H1 (cell line): Measurements from ENCODE around the gene MCF2L. TPM values are rescaled to one million over a fixed set of nuclear protein-coding genes. Genes with fewer than 3 reads are reported as not detected.
A peak's percentile ranks its signal among the peaks of the same experiment; 100 is the strongest.

Experiments used
- CTCF ChIA-PET: fragments of 300-600 bp; sonication (Branson Sonifier 250); formaldehyde crosslinking; loops from one replicate; lab custom pipeline; 2021; ENCODE audit not compliant: partially characterized antibody; lab: Charles Lee
- POLR2A ChIA-PET: fragments of 300-600 bp; sonication (Branson Sonifier 250); formaldehyde crosslinking; loops from one replicate; lab custom pipeline; 2021; ENCODE audit warnings: inconsistent platforms; ENCODE audit not compliant: partially characterized antibody; lab: Charles Lee
- DNase-seq, 2 experiments: peaks; one replicate each; pipeline versions ENCODE4 v3.0.0 to v3.0.0-alpha.2; 2010 to 2022; ENCODE audit warnings: low spot score in 2 of 2, low read depth in 1 of 2, mixed read lengths in 1 of 2
- FAIRE-seq: peaks from 2 replicates; lab custom pipeline; 2011; peaks lifted over from hg19 to GRCh38; lab: Jason Lieb, UNC
- H2AFZ ChIP-seq: 2 replicates; pipeline ENCODE4 v1.8.1; 2012; ENCODE audit warnings: low read length, inconsistent platforms
- H2AK5ac ChIP-seq: 2 replicates; pipeline ENCODE4 v1.6.1; 2013; ENCODE audit warnings: low read depth, low read length
- H2BK120ac ChIP-seq: replicated peaks from 2 replicates; pipeline ENCODE3; 2013; ENCODE audit warnings: low read depth, low read length, inconsistent platforms
- H2BK12ac ChIP-seq: 2 replicates; pipeline ENCODE4 v1.6.1; 2013; ENCODE audit warnings: low read depth, low read length
- H2BK15ac ChIP-seq: 2 replicates; pipeline ENCODE4 v1.6.1; 2013; ENCODE audit warnings: low read length
- H2BK20ac ChIP-seq: 2 replicates; pipeline ENCODE4 v1.6.1; 2013; ENCODE audit warnings: low read length
- H2BK5ac ChIP-seq: 2 replicates; pipeline ENCODE4 v1.6.1; 2013; ENCODE audit warnings: low read depth, low read length
- H3K14ac ChIP-seq: 2 replicates; pipeline ENCODE4 v1.6.1; 2013; ENCODE audit warnings: inconsistent platforms; ENCODE audit not compliant: insufficient read length
- H3K18ac ChIP-seq: 2 replicates; pipeline ENCODE4 v1.6.1; 2013; ENCODE audit warnings: low read length; ENCODE audit errors: extremely low read depth
- H3K23ac ChIP-seq: 2 replicates; pipeline ENCODE4 v1.6.1; 2013; ENCODE audit warnings: inconsistent platforms; ENCODE audit not compliant: insufficient read length
- H3K23me2 ChIP-seq: 2 replicates; pipeline ENCODE4 v1.6.1; 2013; ENCODE audit warnings: low read depth, low read length
- H3K27ac ChIP-seq: 2 replicates; pipeline ENCODE4 v1.6.1; 2011; ENCODE audit warnings: low read depth, low read length, inconsistent platforms
- H3K27me3 ChIP-seq, 4 experiments: replicated peaks in 1 of 4; 1 replicate in 1 of 4; 2 replicates in 3 of 4; pipeline versions ENCODE4 v1.6.1 to v1.8.1; 2011 to 2013; ENCODE audit warnings: low read length in 3 of 4, mild to moderate bottlenecking in 3 of 4, inconsistent platforms in 2 of 4, mixed read lengths in 2 of 4, moderate library complexity in 1 of 4; ENCODE audit not compliant: control insufficient read depth in 3 of 4, insufficient read depth in 3 of 4; ENCODE audit errors: extremely low read depth in 1 of 4
- H3K36me3 ChIP-seq, 4 experiments: 2 replicates each; pipeline versions ENCODE4 v1.6.1 to v1.8.1; 2011 to 2013; ENCODE audit warnings: mild to moderate bottlenecking in 4 of 4, low read length in 3 of 4, moderate library complexity in 2 of 4, control low read depth in 1 of 4, inconsistent platforms in 1 of 4; ENCODE audit not compliant: insufficient read depth in 4 of 4, control insufficient read depth in 2 of 4
- H3K4ac ChIP-seq: replicated peaks from 2 replicates; pipeline ENCODE3; 2013; ENCODE audit warnings: low read length, low read depth, mixed read lengths, inconsistent platforms; ENCODE audit not compliant: insufficient read length
- H3K4me1 ChIP-seq, 4 experiments: replicated peaks in 1 of 4; 1 replicate in 1 of 4; 2 replicates in 3 of 4; pipeline versions ENCODE4 v1.6.1 to v1.8.1; 2011 to 2013; ENCODE audit warnings: low read length in 3 of 4, inconsistent platforms in 2 of 4, mixed read lengths in 1 of 4; ENCODE audit not compliant: insufficient read depth in 4 of 4, control insufficient read depth in 3 of 4
- H3K4me2 ChIP-seq, 2 experiments: 2 replicates each; pipeline versions ENCODE4 v1.6.1 to v1.8.1; 2011 to 2013; ENCODE audit warnings: low read depth in 2 of 2, low read length in 2 of 2, control low read depth in 1 of 2, inconsistent platforms in 1 of 2, mild to moderate bottlenecking in 1 of 2; ENCODE audit not compliant: insufficient read depth in 1 of 2
- H3K4me3 ChIP-seq, 4 experiments: fragments of 200-600, 300-600 bp in 1 of 4; sonication (generic), shearing (Covaris generic), sonication (Bioruptor Twin) in 1 of 4; 2 replicates each; pipeline versions ENCODE4 v1.5.1 to v1.8.1; 2011 to 2016; ENCODE audit warnings: low read length in 4 of 4, low read depth in 3 of 4, control low read depth in 2 of 4, inconsistent platforms in 2 of 4, mild to moderate bottlenecking in 2 of 4, mixed read lengths in 1 of 4, moderate library complexity in 1 of 4; ENCODE audit not compliant: insufficient read depth in 2 of 4; ENCODE audit errors: extremely low read depth in 1 of 4
- H3K56ac ChIP-seq: replicated peaks from 2 replicates; pipeline ENCODE3; 2013; ENCODE audit warnings: low read depth, mild to moderate bottlenecking, mixed read lengths, low read length, inconsistent platforms; ENCODE audit not compliant: insufficient read length
- H3K79me1 ChIP-seq: 2 replicates; pipeline ENCODE4 v1.6.1; 2013; ENCODE audit warnings: low read depth, low read length, control low read depth
- H3K79me2 ChIP-seq, 2 experiments: 2 replicates each; pipeline versions ENCODE4 v1.6.1 to v1.8.1; 2012 to 2013; ENCODE audit warnings: low read length in 2 of 2, mild to moderate bottlenecking in 2 of 2, inconsistent platforms in 1 of 2; ENCODE audit not compliant: insufficient read depth in 2 of 2, control insufficient read depth in 1 of 2
- H3K9ac ChIP-seq, 4 experiments: replicated peaks in 1 of 4; 1 replicate in 1 of 4; 2 replicates in 3 of 4; pipeline versions ENCODE4 v1.6.1 to v1.8.1; 2011 to 2013; ENCODE audit warnings: low read depth in 3 of 4, low read length in 3 of 4, control low read depth in 2 of 4, mild to moderate bottlenecking in 2 of 4, moderate library complexity in 2 of 4, inconsistent platforms in 1 of 4; ENCODE audit errors: extremely low read depth in 1 of 4
- H3K9me3 ChIP-seq, 2 experiments: 2 replicates each; pipeline versions ENCODE4 v1.6.1 to v1.8.1; 2012 to 2013; ENCODE audit warnings: mild to moderate bottlenecking in 2 of 2, moderate library complexity in 2 of 2, control low read depth in 1 of 2, inconsistent platforms in 1 of 2, low read depth in 1 of 2, low read length in 1 of 2, mixed read lengths in 1 of 2; ENCODE audit not compliant: insufficient read depth in 2 of 2
- H4K20me1 ChIP-seq, 2 experiments: replicated peaks in 1 of 2; 2 replicates each; pipeline versions ENCODE3 to v1.8.1; 2011 to 2013; ENCODE audit warnings: inconsistent platforms in 2 of 2, low read length in 2 of 2, mild to moderate bottlenecking in 1 of 2; ENCODE audit not compliant: insufficient read depth in 2 of 2, control insufficient read depth in 1 of 2
- H4K5ac ChIP-seq: 2 replicates; pipeline ENCODE4 v1.6.1; 2013; ENCODE audit warnings: low read length, low read depth, mixed read lengths, inconsistent platforms; ENCODE audit not compliant: insufficient read length
- H4K8ac ChIP-seq: 2 replicates; pipeline ENCODE4 v1.8.0; 2013; ENCODE audit warnings: mild to moderate bottlenecking, moderate library complexity, low read length, inconsistent platforms; ENCODE audit not compliant: insufficient read depth; ENCODE audit errors: extremely low read depth
- H4K91ac ChIP-seq: replicated peaks from 2 replicates; pipeline ENCODE3; 2013; ENCODE audit warnings: low read length, mixed read lengths, inconsistent platforms; ENCODE audit not compliant: insufficient read length
- EGR1 ChIP-seq: IDR thresholded peaks from 2 replicates; pipeline ENCODE4 v1.6.1; 2011; ENCODE audit warnings: low read depth, low read length, borderline replicate concordance
- PHF8 ChIP-seq: fragments of 200-600 bp; sonication (generic); conservative IDR thresholded peaks from 2 replicates; pipeline ENCODE4 v1.7.1; 2012; ENCODE audit warnings: low read depth, mild to moderate bottlenecking, inconsistent platforms, low read length, moderate library complexity
- RBBP5 ChIP-seq: IDR thresholded peaks from 2 replicates; pipeline ENCODE4 v1.7.1; 2012; ENCODE audit warnings: low read depth, mild to moderate bottlenecking, inconsistent platforms, low read length, moderate library complexity, borderline replicate concordance
- RFX5 ChIP-seq: IDR thresholded peaks from 2 replicates; pipeline ENCODE4 v1.6.1; 2011; ENCODE audit warnings: low read depth, low read length, improper control_type of control experiment, borderline replicate concordance
- RXRA ChIP-seq: IDR thresholded peaks from 2 replicates; pipeline ENCODE4 v1.6.1; 2011; ENCODE audit warnings: low read depth, mild to moderate bottlenecking, low read length, moderate library complexity; ENCODE audit not compliant: insufficient read depth
- SIN3A ChIP-seq, 2 experiments: IDR thresholded peaks in 1 of 2; conservative IDR thresholded peaks in 1 of 2; 2 replicates each; pipeline ENCODE4 v1.6.1; 2011 to 2012; ENCODE audit warnings: low read length in 2 of 2, improper control_type of control experiment in 1 of 2, low read depth in 1 of 2, mild to moderate bottlenecking in 1 of 2
- TAF7 ChIP-seq: optimal IDR thresholded peaks from 2 replicates; pipeline ENCODE3; 2011; ENCODE audit warnings: low read depth, mild to moderate bottlenecking, inconsistent platforms, low read length, moderate library complexity, borderline replicate concordance
- TBP ChIP-seq: IDR thresholded peaks from 2 replicates; pipeline ENCODE4 v1.6.1; 2011; ENCODE audit warnings: low read depth, low read length, improper control_type of control experiment
- YY1 ChIP-seq: IDR thresholded peaks from 2 replicates; pipeline ENCODE4 v1.6.1; 2011; ENCODE audit warnings: low read depth, mild to moderate bottlenecking, low read length
- ZNF274 ChIP-seq: IDR thresholded peaks from 2 replicates; pipeline ENCODE4 v1.7.0; 2012; ENCODE audit warnings: low read length, borderline replicate concordance; ENCODE audit errors: extremely low read depth
- WGBS, 2 experiments: shearing (Covaris generic) in 1 of 2; methylation state at CpG; one replicate each; pipeline versions ENCODE4 v1.1.6 to v1.1.7; 2013 to 2015; ENCODE audit warnings: low lambda C conversion rate in 2 of 2, mixed read lengths in 2 of 2, inconsistent platforms in 1 of 2, low coverage in 1 of 2, missing lambda C conversion rate in 1 of 2; ENCODE audit not compliant: insufficient replicate concordance in 2 of 2, insufficient coverage in 1 of 2, insufficient read length in 1 of 2; ENCODE audit errors: extremely low coverage in 1 of 2, missing lambda C conversion rate in 1 of 2; 5-methylcytosine and 5-hydroxymethylcytosine counted together
- polyA plus RNA-seq, 7 experiments: library from polyadenylated mRNA; depleted of rRNA in 3 of 7; stranded (reverse) in 5 of 7; unstranded in 2 of 7; fragments of >200 nt in 5 of 7; fragments of 200-250 nt in 2 of 7; gene quantifications; 1 replicate in 5 of 7; 2 replicates in 1 of 7; 4 replicates in 1 of 7; pipeline versions ENCODE4 v1.2.1 to v1.2.3, GENCODE V29; 2011 to 2013; ENCODE audit warnings: missing spikeins in 2 of 7, mixed read lengths in 2 of 7
- total RNA-seq: library from RNA; stranded (reverse); fragmentation: NEBNext Ultra II Directional; extraction: Animal tissue kit (Norgen Biotek cat#: 25700); gene quantifications from 2 replicates; pipeline ENCODE4 v1.2.1, GENCODE V29; 2021
- TF ChIP-seq, protein P1 (sequence below): IDR thresholded peaks from 2 replicates; pipeline ENCODE4 v1.6.1; 2012; ENCODE audit warnings: inconsistent platforms

MCF2L gene
- total and polyA plus RNA-seq, 2 of the 8 experiments (the other 6 are each of a cell fraction or from before 2014, with no cell fraction given): 10.1 to 24.4 TPM

DNA sequence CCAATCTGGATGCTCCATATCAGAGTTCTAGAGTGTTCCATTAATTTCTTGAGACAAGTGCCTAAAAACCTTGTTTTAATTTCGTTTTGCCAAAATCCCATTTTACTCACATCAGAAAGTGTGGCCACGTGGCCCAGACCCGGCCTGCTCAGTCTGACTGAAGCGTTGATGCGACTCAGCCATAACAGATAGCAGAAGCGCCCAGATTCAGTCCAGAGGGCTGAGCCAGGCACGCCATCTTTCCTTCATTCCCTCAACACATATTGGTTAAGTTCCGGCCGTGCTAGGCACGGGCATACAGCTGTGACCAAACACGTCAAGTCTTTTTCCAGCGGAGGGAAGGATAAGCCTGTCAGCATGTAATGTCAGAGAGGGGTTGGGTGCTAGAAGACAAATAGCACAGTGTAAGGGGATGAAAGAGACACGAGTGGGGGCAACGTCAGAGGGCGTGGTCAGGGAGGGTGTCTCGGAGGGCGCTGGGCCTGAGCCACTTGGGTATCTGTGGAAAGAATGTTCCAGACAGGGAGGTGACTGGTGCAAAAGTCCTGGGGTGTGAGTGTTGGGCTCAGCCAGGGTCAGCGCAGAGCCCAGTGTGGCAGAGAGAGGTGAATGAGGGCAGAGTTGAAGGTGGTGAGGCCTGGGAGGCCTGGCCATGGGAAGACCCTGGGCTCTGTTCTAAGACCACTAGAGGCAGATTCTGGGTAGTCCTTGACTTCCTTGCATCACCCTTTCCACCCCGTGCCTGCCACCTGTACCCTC lies 156.7 kb downstream of the MCF2L start:
- Histone ChIP-seq H4K8ac (no peak overlapping the region), H3K36me3 (no peaks in the 10 kb centered on the region), H3K9me3 (no peaks in the 10 kb centered on the region), H2BK20ac (no peak overlapping the region), H2BK12ac (no peak overlapping the region), H2AFZ (no peak overlapping the region), H3K4me2 (no peak overlapping the region), H3K18ac (no peak overlapping the region), H3K56ac (no peak overlapping the region), H3K27me3 (no peaks in the 10 kb centered on the region), H3K4me3 (no peak overlapping the region), H3K9ac (no peak overlapping the region), H2BK5ac (no peak overlapping the region), H3K14ac (no peak overlapping the region), H3K23me2 (no peaks in the 10 kb centered on the region), H4K20me1 (no peaks in the 10 kb centered on the region), H3K4ac (no peak overlapping the region), H2AK5ac (no peak overlapping the region), H3K79me2 (no peaks in the 10 kb centered on the region), H3K79me1 (no peaks in the 10 kb centered on the region), H4K91ac (no peak overlapping the region), H4K5ac (no peak overlapping the region), H3K4me1 (peaks cover 0 to 15% (median 9%) of the 10 kb centered on the region in 4 experiments; a peak in 6 of 7 replicates), H3K23ac (no peak overlapping the region), H2BK120ac (no peak overlapping the region), H3K27ac (no peak overlapping the region), H2BK15ac (0 out of 2 replicates have a peak overlapping the region, but pooled peaks have one; percentile 12)
- POLR2A ChIA-PET: interaction anchor here (1.2 kb wide), 1 partner anchor 15 kb away, joined by 3 read pairs; no protein-coding TSS in a partner anchor
- WGBS, 2 experiments: 91% methylated on average over 19 of the region's 19 CpGs; no CpG with 5 or more reads in 1 of the 2 experiments
- CTCF ChIA-PET: interaction anchor here (1.0 to 3.0 kb wide), 6 partner anchors 11 to 189 kb away, joined by 3 to 13 read pairs (median 4); no protein-coding TSS in a partner anchor
- FAIRE-seq (no peak), DNase-seq (no peak)
- TF ChIP-seq, protein P1, sequence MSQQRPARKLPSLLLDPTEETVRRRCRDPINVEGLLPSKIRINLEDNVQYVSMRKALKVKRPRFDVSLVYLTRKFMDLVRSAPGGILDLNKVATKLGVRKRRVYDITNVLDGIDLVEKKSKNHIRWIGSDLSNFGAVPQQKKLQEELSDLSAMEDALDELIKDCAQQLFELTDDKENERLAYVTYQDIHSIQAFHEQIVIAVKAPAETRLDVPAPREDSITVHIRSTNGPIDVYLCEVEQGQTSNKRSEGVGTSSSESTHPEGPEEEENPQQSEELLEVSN: no peak
- TF ChIP-seq EGR1 (no peak), RBBP5 (no peak), ZNF274 (no peak), RXRA (no peak), SIN3A (conservative IDR thresholded peaks at IDR 0.05 in 1 of 2, IDR thresholded peaks at IDR 0.05 in 1 of 2; ENCODE audit: low read depth in 1 of 2, low read length in 2 of 2) (no peak), TAF7 (no peak), PHF8 (no peak), YY1 (no peak), TBP (no peak), RFX5 (no peak)
